GM15510 (cell line): Measurements from ENCODE around the gene ADAMTS18.

Experiments
- POLR2A ChIP-seq: IDR thresholded peaks from 3 replicates; pipeline ENCODE4 v1.6.1; 2011; ENCODE audit warnings: borderline replicate concordance; ENCODE audit not compliant: insufficient read length; ENCODE audit errors: extremely low read depth

Gene ADAMTS18

GRCh38 chr16:77376358-77376757 is 58.5 kb downstream of the ADAMTS18 start:
- TF ChIP-seq POLR2A = no peak

GRCh38 chr16:77375396-77375795 is 59.4 kb downstream of the ADAMTS18 start:
- no peak for TF ChIP-seq POLR2A

- no peak for TF ChIP-seq POLR2A
Measured at GRCh38 chr16:77374384-77374783, 60.5 kb downstream of the ADAMTS18 start.

- TF ChIP-seq POLR2A = no peak
Measured at GRCh38 chr16:77373726-77374125, 61.1 kb downstream of the ADAMTS18 start.

GRCh38 chr16:77364770-77365169 is 70.1 kb downstream of the ADAMTS18 start:
- TF ChIP-seq POLR2A = no peak

- TF ChIP-seq POLR2A = no peak
Measured at GRCh38 chr16:77359065-77359502, 75.8 kb downstream of the ADAMTS18 start.

- no peak for TF ChIP-seq POLR2A
Measured at GRCh38 chr16:77353587-77354263, 81.1 kb downstream of the ADAMTS18 start.

- no peak for TF ChIP-seq POLR2A
Measured at GRCh38 chr16:77344341-77344740, 90.5 kb downstream of the ADAMTS18 start.

- TF ChIP-seq POLR2A = no peak
Measured at GRCh38 chr16:77336637-77337036, 98.2 kb downstream of the ADAMTS18 start.

GRCh38 chr16:77335652-77336234 is 99.1 kb downstream of the ADAMTS18 start:
- no peak for TF ChIP-seq POLR2A

GRCh38 chr16:77332792-77333191 is 102.0 kb downstream of the ADAMTS18 start:
- no peak for TF ChIP-seq POLR2A

- TF ChIP-seq POLR2A = no peak
Measured at GRCh38 chr16:77331802-77332586, 102.8 kb downstream of the ADAMTS18 start.

- TF ChIP-seq POLR2A = no peak
Measured at GRCh38 chr16:77331043-77331442, 103.8 kb downstream of the ADAMTS18 start.

GRCh38 chr16:77330332-77331042 is 104.3 kb downstream of the ADAMTS18 start:
- TF ChIP-seq POLR2A = no peak

- TF ChIP-seq POLR2A = no peak
Measured at GRCh38 chr16:77328768-77329167, 106.1 kb downstream of the ADAMTS18 start.
